Kidney (tissue), 14 donors: Measurements from ENCODE around the gene TRAF7. TPM values are rescaled to one million over a fixed set of nuclear protein-coding genes. Genes with fewer than 3 reads are reported as not detected.
"Not testable (repeated sequence)": the region's sequence is repeated elsewhere in the genome, so short reads cannot be mapped to it uniquely, and the experiment has no call there.

Source experiments
- DNase-seq, 5 donors: peaks; one replicate each; pipeline ENCODE4 v3.0.0-alpha.2; 2013 to 2020
- FAIRE-seq: peaks from 2 replicates; lab custom pipeline; 2012; peaks lifted over from hg19 to GRCh38; lab: Jason Lieb, UNC
- H3K27ac ChIP-seq, 2 donors: one replicate each; pipeline ENCODE4 v1.7.0; 2013; ENCODE audit warnings: low read depth in 2 of 2, low read length in 2 of 2, inconsistent platforms in 1 of 2
- H3K27me3 ChIP-seq: one replicate; pipeline ENCODE4 v1.7.1; 2013; ENCODE audit warnings: low read length, inconsistent platforms; ENCODE audit not compliant: control insufficient read depth, insufficient read depth
- H3K36me3 ChIP-seq, 3 donors: one replicate each; pipeline versions ENCODE4 v1.7.0 to v1.7.1; 2013; ENCODE audit warnings: low read length in 3 of 3, control low read depth in 1 of 3, inconsistent platforms in 1 of 3; ENCODE audit not compliant: insufficient read depth in 3 of 3, control insufficient read depth in 2 of 3
- H3K4me1 ChIP-seq, 3 donors: one replicate each; pipeline versions ENCODE4 v1.7.0 to v1.7.1; 2013; ENCODE audit warnings: low read length in 3 of 3, inconsistent platforms in 1 of 3, low read depth in 1 of 3; ENCODE audit not compliant: control insufficient read depth in 2 of 3, insufficient read depth in 2 of 3
- H3K4me3 ChIP-seq, 3 donors: one replicate each; pipeline versions ENCODE4 v1.7.0 to v1.8.1; 2013; ENCODE audit warnings: low read length in 3 of 3, control low read depth in 1 of 3, inconsistent platforms in 1 of 3
- H3K9ac ChIP-seq, 3 donors: one replicate each; pipeline versions ENCODE4 v1.7.0 to v1.7.1; 2013; ENCODE audit warnings: low read length in 3 of 3, control low read depth in 1 of 3, inconsistent platforms in 1 of 3
- H3K9me3 ChIP-seq, 3 donors: one replicate each; pipeline versions ENCODE4 v1.7.0 to v1.7.1; 2013; ENCODE audit warnings: low read length in 3 of 3, control low read depth in 1 of 3, inconsistent platforms in 1 of 3; ENCODE audit not compliant: control insufficient read depth in 2 of 3, insufficient read depth in 1 of 3
- CTCF ChIP-seq: IDR thresholded peaks from 3 replicates; pipeline ENCODE4 v1.5.1; 2012; ENCODE audit warnings: mild to moderate bottlenecking, moderate library complexity, borderline replicate concordance; ENCODE audit not compliant: insufficient read depth; ENCODE audit errors: extremely low read depth
- intact Hi-C: fragments of 100-400 bp; cut with DNase I; formaldehyde crosslinking; loops from one replicate; pipeline ENCODE4 v1.11.1; 2022
- polyA plus RNA-seq: library from polyadenylated mRNA; stranded (reverse); fragments of 350-450 nt; fragmentation: Illumina TruSeq; extraction: RNeasy Lipid Tissue Mini Kit (QIAGEN cat#74804); gene quantifications from one replicate; pipeline ENCODE4 v1.2.3, GENCODE V29; 2014; ENCODE audit warnings: low read depth, low replicate concordance; ENCODE audit not compliant: insufficient read depth
- total RNA-seq: library from RNA; stranded (reverse); fragmentation: NEBNext Ultra II Directional; extraction: Animal tissue kit (Norgen Biotek cat#: 25700); gene quantifications from one replicate; pipeline ENCODE4 v1.2.1, GENCODE V29; 2021
- donor health status: control.
- donor health status: control.
- donor health status: control.
- donor health status: control.
- donor health status: control.
- donor health status: DM: yes; HTN: yes; CAD: no.
- donor health status: Normal renal cell carcinoma (clear cell type).

TRAF7 gene
- total and polyA plus RNA-seq, 2 donors from 2014 or later = 26.1 to 66.8 TPM

DNA sequence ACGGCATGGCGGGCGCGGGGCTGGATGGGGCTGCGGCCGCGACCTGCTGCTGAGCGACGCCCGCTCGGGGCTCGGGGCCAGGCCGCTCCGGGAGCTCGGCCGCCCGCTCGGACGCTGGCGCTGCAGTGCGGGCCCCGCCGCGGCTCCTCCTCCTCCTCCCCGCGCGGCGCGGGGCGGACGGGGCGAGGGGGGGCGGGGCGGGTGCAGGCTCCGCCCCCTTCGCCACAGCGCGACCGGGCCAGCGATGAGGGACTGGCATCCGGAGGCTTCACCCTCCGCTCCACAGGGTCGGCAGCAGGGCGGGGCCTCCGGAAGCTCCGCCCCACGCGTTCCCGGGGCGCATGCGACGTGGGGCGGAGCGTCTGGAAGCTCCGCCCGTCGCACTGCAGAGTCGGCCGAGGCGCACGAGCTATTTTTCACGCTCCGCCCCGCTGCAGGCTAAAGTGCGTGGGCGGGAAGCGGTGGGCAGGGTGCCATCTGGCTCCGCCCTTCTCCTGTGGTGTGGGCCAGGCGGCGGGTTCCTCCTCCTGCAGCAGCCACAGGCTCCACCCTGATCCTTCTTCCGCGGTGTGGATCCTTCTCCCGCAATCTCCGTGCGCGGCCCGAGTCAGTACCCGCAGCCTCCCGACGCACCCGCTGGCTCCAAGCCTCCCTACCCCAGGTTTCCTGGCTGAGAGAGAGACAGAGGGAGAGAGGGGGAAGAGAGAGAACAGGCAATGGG lies 19.7 kb upstream of the TRAF7 start, which contains the start of gene PKD1:
Gene PKD1 (minus strand): TSS at position 129 of the 721 bp plus-strand sequence. CDS start 209 bp downstream, outside the sequence.
- H3K4me3 ChIP-seq = peak within 1 kb of the TSS in 2 of 3 donors; percentile 21 to 30
- H3K27me3 ChIP-seq, H3K9me3 ChIP-seq, intact Hi-C loops, H3K4me1 ChIP-seq, H3K27ac ChIP-seq, H3K9ac ChIP-seq, H3K36me3 ChIP-seq: not testable (repeated sequence)
- FAIRE-seq = peak; percentile 94
- peak; percentile 91 to 99 (median 94) for DNase-seq

- H3K4me3 ChIP-seq = no peak overlapping the region
- intact Hi-C loops = loop anchor here (10.0 kb wide), 1 partner anchor 118 kb away; the partner anchor contains the start of gene NHERF2
- H3K9me3 ChIP-seq = no peaks in the 10 kb centered on the region
- no peaks in the 10 kb centered on the region for H3K36me3 ChIP-seq
- H3K27me3 ChIP-seq = no peaks in the 10 kb centered on the region
- TF ChIP-seq CTCF = no peak
- H3K27ac ChIP-seq = no peak overlapping the region
- FAIRE-seq (no peak), DNase-seq (no peak)
- H3K4me1 ChIP-seq = peaks cover 0 to 6% (median 0%) of the 10 kb centered on the region in 3 donors
- no peak overlapping the region for H3K9ac ChIP-seq
Observed at GRCh38 chr16:2142942-2143877, 12.4 kb upstream of the TRAF7 start.

GRCh38 chr16:2143878-2144485 lies 11.6 kb upstream of the TRAF7 start:
- Histone ChIP-seq H3K27ac (no peak overlapping the region), H3K9ac (no peak overlapping the region), H3K27me3 (no peaks in the 10 kb centered on the region), H3K4me3 (no peak overlapping the region), H3K9me3 (no peaks in the 10 kb centered on the region), H3K36me3 (no peaks in the 10 kb centered on the region), H3K4me1 (peaks cover 0 to 11% (median 0%) of the 10 kb centered on the region in 3 donors)
- DNase-seq (peak in 1 of 5 donors; percentile 64), FAIRE-seq (no peak)
- no peak for TF ChIP-seq CTCF
- intact Hi-C loops = loop anchor here (10.0 kb wide), 1 partner anchor 119 kb away; the partner anchor contains the start of gene NHERF2
